Neural cell (in vitro differentiated cells): ENCODE data around the gene OR10J1.

ENCODE experiments used
- EZH2 ChIP-seq: fragments of 200-600, 300-800 bp; shearing (Covaris generic), sonication (generic); IDR thresholded peaks from 2 replicates; pipeline ENCODE4 v1.6.1; 2014; ENCODE audit warnings: antibody characterized with exemption, low read length, borderline replicate concordance, mild to moderate bottlenecking; ENCODE audit not compliant: insufficient read depth, poor library complexity, severe bottlenecking
- POLR2AphosphoS5 ChIP-seq: IDR thresholded peaks from 2 replicates; pipeline ENCODE4 v1.6.1; 2012
- TF ChIP-seq, protein P1 (sequence below): IDR thresholded peaks from 2 replicates; pipeline ENCODE4 v1.6.1; 2012; ENCODE audit warnings: borderline replicate concordance
- TF ChIP-seq, protein P2 (sequence below): fragments of 450-650 bp; IDR thresholded peaks from 2 replicates; pipeline ENCODE4 v1.5.1; 2014; ENCODE audit warnings: antibody characterized with exemption, mild to moderate bottlenecking, moderate library complexity; ENCODE audit not compliant: poor library complexity, severe bottlenecking

DNA sequence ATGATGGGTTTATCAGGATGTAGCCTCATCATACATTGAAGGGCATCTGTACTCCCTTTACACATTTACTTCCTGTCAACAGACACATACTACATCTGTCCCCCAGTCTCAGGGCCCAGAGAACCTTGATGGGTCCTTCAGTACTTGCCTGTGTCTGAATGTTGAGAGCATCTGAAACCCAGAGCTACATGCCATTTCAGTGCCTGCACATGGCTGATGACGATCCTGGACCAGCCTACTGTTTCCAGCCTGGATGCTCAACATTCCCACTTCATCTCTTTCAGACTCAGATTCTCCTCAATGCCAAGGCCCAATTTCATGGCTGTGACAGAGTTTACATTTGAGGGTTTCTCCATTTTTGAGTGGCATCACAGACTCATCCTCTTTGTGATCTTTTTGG is 7.6 kb upstream of the OR10J1 start, which contains the start of gene OR10J4:
- TF ChIP-seq POLR2AphosphoS5, result no peak
- TF ChIP-seq, protein P1, sequence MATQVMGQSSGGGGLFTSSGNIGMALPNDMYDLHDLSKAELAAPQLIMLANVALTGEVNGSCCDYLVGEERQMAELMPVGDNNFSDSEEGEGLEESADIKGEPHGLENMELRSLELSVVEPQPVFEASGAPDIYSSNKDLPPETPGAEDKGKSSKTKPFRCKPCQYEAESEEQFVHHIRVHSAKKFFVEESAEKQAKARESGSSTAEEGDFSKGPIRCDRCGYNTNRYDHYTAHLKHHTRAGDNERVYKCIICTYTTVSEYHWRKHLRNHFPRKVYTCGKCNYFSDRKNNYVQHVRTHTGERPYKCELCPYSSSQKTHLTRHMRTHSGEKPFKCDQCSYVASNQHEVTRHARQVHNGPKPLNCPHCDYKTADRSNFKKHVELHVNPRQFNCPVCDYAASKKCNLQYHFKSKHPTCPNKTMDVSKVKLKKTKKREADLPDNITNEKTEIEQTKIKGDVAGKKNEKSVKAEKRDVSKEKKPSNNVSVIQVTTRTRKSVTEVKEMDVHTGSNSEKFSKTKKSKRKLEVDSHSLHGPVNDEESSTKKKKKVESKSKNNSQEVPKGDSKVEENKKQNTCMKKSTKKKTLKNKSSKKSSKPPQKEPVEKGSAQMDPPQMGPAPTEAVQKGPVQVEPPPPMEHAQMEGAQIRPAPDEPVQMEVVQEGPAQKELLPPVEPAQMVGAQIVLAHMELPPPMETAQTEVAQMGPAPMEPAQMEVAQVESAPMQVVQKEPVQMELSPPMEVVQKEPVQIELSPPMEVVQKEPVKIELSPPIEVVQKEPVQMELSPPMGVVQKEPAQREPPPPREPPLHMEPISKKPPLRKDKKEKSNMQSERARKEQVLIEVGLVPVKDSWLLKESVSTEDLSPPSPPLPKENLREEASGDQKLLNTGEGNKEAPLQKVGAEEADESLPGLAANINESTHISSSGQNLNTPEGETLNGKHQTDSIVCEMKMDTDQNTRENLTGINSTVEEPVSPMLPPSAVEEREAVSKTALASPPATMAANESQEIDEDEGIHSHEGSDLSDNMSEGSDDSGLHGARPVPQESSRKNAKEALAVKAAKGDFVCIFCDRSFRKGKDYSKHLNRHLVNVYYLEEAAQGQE, result no peak
- TF ChIP-seq, protein P2, sequence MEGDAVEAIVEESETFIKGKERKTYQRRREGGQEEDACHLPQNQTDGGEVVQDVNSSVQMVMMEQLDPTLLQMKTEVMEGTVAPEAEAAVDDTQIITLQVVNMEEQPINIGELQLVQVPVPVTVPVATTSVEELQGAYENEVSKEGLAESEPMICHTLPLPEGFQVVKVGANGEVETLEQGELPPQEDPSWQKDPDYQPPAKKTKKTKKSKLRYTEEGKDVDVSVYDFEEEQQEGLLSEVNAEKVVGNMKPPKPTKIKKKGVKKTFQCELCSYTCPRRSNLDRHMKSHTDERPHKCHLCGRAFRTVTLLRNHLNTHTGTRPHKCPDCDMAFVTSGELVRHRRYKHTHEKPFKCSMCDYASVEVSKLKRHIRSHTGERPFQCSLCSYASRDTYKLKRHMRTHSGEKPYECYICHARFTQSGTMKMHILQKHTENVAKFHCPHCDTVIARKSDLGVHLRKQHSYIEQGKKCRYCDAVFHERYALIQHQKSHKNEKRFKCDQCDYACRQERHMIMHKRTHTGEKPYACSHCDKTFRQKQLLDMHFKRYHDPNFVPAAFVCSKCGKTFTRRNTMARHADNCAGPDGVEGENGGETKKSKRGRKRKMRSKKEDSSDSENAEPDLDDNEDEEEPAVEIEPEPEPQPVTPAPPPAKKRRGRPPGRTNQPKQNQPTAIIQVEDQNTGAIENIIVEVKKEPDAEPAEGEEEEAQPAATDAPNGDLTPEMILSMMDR, result no peak
- no peak for TF ChIP-seq EZH2
